Measurements from ENCODE around the gene ANK2. TPM values are rescaled to one million over a fixed set of nuclear protein-coding genes. Genes with fewer than 3 reads are reported as not detected.
A peak's percentile ranks its signal among the peaks of the same experiment; 100 is the strongest.

Gene ANK2
- total and polyA plus RNA-seq, 2 of the 13 experiments (the other 11 are each of a cell fraction or from before 2014, with no cell fraction given), result 2.7 to 15.1 TPM

DNA sequence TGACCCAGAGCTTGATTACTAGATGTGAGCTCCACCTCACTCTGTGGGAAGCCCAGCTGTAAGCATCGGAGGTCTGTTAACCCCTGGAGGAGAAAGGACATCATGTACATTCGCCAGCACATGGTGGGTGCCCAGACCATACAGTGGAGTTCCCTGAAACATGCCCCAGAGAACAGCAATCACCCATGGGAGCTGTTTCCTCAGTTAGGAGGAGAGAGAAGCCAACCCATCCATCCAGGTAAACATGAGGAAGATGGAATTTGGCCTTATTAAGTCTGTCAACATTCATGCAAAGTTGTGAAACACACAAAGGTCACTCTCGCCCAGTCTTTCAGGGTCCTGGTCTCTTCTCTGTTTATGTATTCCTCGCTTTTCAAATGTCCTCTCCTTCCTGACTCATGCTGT, 354.7 kb downstream of the ANK2 start (continued):
- TF ChIP-seq, protein P1, sequence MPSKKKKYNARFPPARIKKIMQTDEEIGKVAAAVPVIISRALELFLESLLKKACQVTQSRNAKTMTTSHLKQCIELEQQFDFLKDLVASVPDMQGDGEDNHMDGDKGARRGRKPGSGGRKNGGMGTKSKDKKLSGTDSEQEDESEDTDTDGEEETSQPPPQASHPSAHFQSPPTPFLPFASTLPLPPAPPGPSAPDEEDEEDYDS (CRISPR knock-in tag; IDR thresholded peaks at IDR 0.05), result peak; percentile 37; the same call in 1 of the 2 replicates
- TF ChIP-seq GATAD1 (CRISPR knock-in tag; IDR thresholded peaks at IDR 0.05) (peak; percentile 51; the same call in 1 of the 2 replicates), ZNF337 (CRISPR knock-in tag; IDR thresholded peaks at IDR 0.05; ENCODE audit: borderline replicate concordance, low read depth) (no peak), MTF2 (CRISPR knock-in tag; IDR thresholded peaks at IDR 0.05; ENCODE audit: borderline replicate concordance) (no peak), MAZ (IDR thresholded peaks at IDR 0.05; ENCODE audit: borderline replicate concordance, low read depth, low read length) (no peak), MAZ (CRISPR knock-in tag; IDR thresholded peaks at IDR 0.05; ENCODE audit: low read depth) (peak; percentile 38; the same call in 1 of the 2 replicates), TBX2 (CRISPR knock-in tag; IDR thresholded peaks at IDR 0.05; ENCODE audit: borderline replicate concordance) (peak; percentile 93), SOX5 (CRISPR knock-in tag; IDR thresholded peaks at IDR 0.05; ENCODE audit: borderline replicate concordance) (peak; percentile 82; the same call in 1 of the 2 replicates), SNRNP70 (IDR thresholded peaks at IDR 0.05; ENCODE audit: low read depth, low read length) (no peak), ISL2 (CRISPR knock-in tag; IDR thresholded peaks at IDR 0.05) (peak; percentile 90), POGZ (CRISPR knock-in tag; IDR thresholded peaks at IDR 0.05) (peak; percentile 93), ZBTB20 (CRISPR knock-in tag; IDR thresholded peaks at IDR 0.05; ENCODE audit: borderline replicate concordance, low read depth) (peak; percentile 26; the same call in 1 of the 2 replicates), TCF12 (IDR thresholded peaks at IDR 0.05) (no peak), TCF12 (CRISPR knock-in tag; IDR thresholded peaks at IDR 0.05) (no peak), ZNF253 (CRISPR knock-in tag; IDR thresholded peaks at IDR 0.05; ENCODE audit: borderline replicate concordance) (no peak), CEBPB (IDR thresholded peaks at IDR 0.05; ENCODE audit: borderline replicate concordance, low read depth, low read length) (peak; percentile 95), SOX6 (IDR thresholded peaks at IDR 0.05) (no peak), SOX6 (CRISPR knock-in tag; IDR thresholded peaks at IDR 0.05) (peak; percentile 83), ZNF207 (IDR thresholded peaks at IDR 0.05; ENCODE audit: borderline replicate concordance) (no peak), ZNF101 (CRISPR knock-in tag; IDR thresholded peaks at IDR 0.05; ENCODE audit: borderline replicate concordance, low read depth) (0 out of 2 replicates have a peak, but pooled peaks have one; percentile 50), ZNF839 (CRISPR knock-in tag; IDR thresholded peaks at IDR 0.05; ENCODE audit: borderline replicate concordance) (no peak), ZNF549 (CRISPR knock-in tag; IDR thresholded peaks at IDR 0.05) (no peak), CEBPG (CRISPR knock-in tag; IDR thresholded peaks at IDR 0.05) (peak; percentile 95), GTF2F1 (IDR thresholded peaks at IDR 0.05; ENCODE audit: low read length) (no peak)
- TF ChIP-seq, protein P2, sequence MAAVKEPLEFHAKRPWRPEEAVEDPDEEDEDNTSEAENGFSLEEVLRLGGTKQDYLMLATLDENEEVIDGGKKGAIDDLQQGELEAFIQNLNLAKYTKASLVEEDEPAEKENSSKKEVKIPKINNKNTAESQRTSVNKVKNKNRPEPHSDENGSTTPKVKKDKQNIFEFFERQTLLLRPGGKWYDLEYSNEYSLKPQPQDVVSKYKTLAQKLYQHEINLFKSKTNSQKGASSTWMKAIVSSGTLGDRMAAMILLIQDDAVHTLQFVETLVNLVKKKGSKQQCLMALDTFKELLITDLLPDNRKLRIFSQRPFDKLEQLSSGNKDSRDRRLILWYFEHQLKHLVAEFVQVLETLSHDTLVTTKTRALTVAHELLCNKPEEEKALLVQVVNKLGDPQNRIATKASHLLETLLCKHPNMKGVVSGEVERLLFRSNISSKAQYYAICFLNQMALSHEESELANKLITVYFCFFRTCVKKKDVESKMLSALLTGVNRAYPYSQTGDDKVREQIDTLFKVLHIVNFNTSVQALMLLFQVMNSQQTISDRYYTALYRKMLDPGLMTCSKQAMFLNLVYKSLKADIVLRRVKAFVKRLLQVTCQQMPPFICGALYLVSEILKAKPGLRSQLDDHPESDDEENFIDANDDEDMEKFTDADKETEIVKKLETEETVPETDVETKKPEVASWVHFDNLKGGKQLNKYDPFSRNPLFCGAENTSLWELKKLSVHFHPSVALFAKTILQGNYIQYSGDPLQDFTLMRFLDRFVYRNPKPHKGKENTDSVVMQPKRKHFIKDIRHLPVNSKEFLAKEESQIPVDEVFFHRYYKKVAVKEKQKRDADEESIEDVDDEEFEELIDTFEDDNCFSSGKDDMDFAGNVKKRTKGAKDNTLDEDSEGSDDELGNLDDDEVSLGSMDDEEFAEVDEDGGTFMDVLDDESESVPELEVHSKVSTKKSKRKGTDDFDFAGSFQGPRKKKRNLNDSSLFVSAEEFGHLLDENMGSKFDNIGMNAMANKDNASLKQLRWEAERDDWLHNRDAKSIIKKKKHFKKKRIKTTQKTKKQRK (IDR thresholded peaks at IDR 0.05; ENCODE audit: low read length), result no peak
- TF ChIP-seq, protein P3, sequence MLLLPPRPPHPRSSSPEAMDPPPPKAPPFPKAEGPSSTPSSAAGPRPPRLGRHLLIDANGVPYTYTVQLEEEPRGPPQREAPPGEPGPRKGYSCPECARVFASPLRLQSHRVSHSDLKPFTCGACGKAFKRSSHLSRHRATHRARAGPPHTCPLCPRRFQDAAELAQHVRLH (CRISPR knock-in tag; IDR thresholded peaks at IDR 0.05; ENCODE audit: borderline replicate concordance, low read depth), result 0 out of 2 replicates have a peak, but pooled peaks have one; percentile 36
